IMR-90 (cell line): ENCODE results near the gene GLDC. TPM values are rescaled to one million over a fixed set of nuclear protein-coding genes. Genes with fewer than 3 reads are reported as not detected.

Source experiments
- ATAC-seq: fragments of 200-7000 bp; cut with Tn5 transposase; 2 replicates; pipeline ENCODE4 v1.9.1; 2020; ENCODE audit warnings: low read depth, mild to moderate bottlenecking, moderate library complexity
- BruUV-seq: library from RNA; stranded (reverse); fragments of 400-500 nt; replicated peaks from 2 replicates; lab custom pipeline; 2021; lab: Mats Ljungman, UMichigan
- CTCF ChIA-PET: fragments of 300-600 bp; formaldehyde crosslinking; extraction: SDS; loops from one replicate; lab custom pipeline; 2021; ENCODE audit warnings: antibody characterized with exemption; lab: Yijun Ruan, JAX
- POLR2A ChIA-PET: fragments of 300-600 bp; sonication (Branson Sonifier 250); formaldehyde crosslinking; loops from one replicate; lab custom pipeline; 2022; ENCODE audit warnings: antibody characterized with exemption; ENCODE audit not compliant: unreplicated experiment; lab: Charles Lee
- DNase-seq: peaks from one replicate; pipeline ENCODE4 v3.0.0; 2013
- H2AFZ ChIP-seq: replicated peaks from 2 replicates; pipeline ENCODE3; 2013; ENCODE audit warnings: low read length, mild to moderate bottlenecking; ENCODE audit not compliant: poor library complexity
- H2AK5ac ChIP-seq: 2 replicates; pipeline ENCODE4 v1.6.1; 2013; ENCODE audit warnings: low read depth, low read length, inconsistent platforms
- H2AK9ac ChIP-seq: replicated peaks from 2 replicates; pipeline ENCODE3; 2013; ENCODE audit warnings: mild to moderate bottlenecking, low read depth, low read length, moderate library complexity; ENCODE audit not compliant: poor library complexity
- H2BK120ac ChIP-seq: 2 replicates; pipeline ENCODE4 v1.6.1; 2013; ENCODE audit warnings: low read depth, low read length, inconsistent platforms
- H2BK15ac ChIP-seq: 3 replicates; pipeline ENCODE4 v1.6.1; 2013; ENCODE audit warnings: low read depth, low read length, inconsistent platforms
- H2BK20ac ChIP-seq: 2 replicates; pipeline ENCODE4 v1.6.1; 2013; ENCODE audit warnings: low read depth, mild to moderate bottlenecking, inconsistent platforms, low read length, moderate library complexity
- H2BK5ac ChIP-seq: 2 replicates; pipeline ENCODE4 v1.6.1; 2013; ENCODE audit warnings: mild to moderate bottlenecking, low read depth, low read length, inconsistent platforms; ENCODE audit not compliant: poor library complexity, severe bottlenecking
- H3K14ac ChIP-seq: replicated peaks from 2 replicates; pipeline ENCODE4 v1.6.1; 2013; ENCODE audit warnings: low read depth, low read length, inconsistent platforms
- H3K18ac ChIP-seq: 2 replicates; pipeline ENCODE4 v1.6.1; 2013; ENCODE audit warnings: low read depth, low read length, control low read depth
- H3K23ac ChIP-seq: 2 replicates; pipeline ENCODE4 v1.6.1; 2013; ENCODE audit warnings: low read depth, low read length, inconsistent platforms
- H3K27ac ChIP-seq: 2 replicates; pipeline ENCODE4 v1.5.1; 2013; ENCODE audit warnings: mild to moderate bottlenecking, control low read depth, low read length; ENCODE audit not compliant: insufficient read depth
- H3K27me3 ChIP-seq: 2 replicates; pipeline ENCODE4 v1.6.1; 2013; ENCODE audit warnings: low read length; ENCODE audit not compliant: control insufficient read depth, insufficient read depth
- H3K36me3 ChIP-seq: 2 replicates; pipeline ENCODE4 v1.6.1; 2013; ENCODE audit warnings: low read length, mixed read lengths; ENCODE audit not compliant: control insufficient read depth, insufficient read depth
- H3K4ac ChIP-seq: 2 replicates; pipeline ENCODE4 v1.6.1; 2013; ENCODE audit warnings: low read depth, low read length, inconsistent platforms
- H3K4me1 ChIP-seq: 2 replicates; pipeline ENCODE4 v1.6.1; 2013; ENCODE audit warnings: low read length, mixed read lengths; ENCODE audit not compliant: control insufficient read depth, insufficient read depth
- H3K4me2 ChIP-seq: 2 replicates; pipeline ENCODE4 v1.6.1; 2013; ENCODE audit warnings: low read depth, mild to moderate bottlenecking, control low read depth, low read length, moderate library complexity
- H3K4me3 ChIP-seq: 2 replicates; pipeline ENCODE4 v1.5.1; 2013; ENCODE audit warnings: low read depth, mild to moderate bottlenecking, control low read depth, low read length, moderate library complexity; ENCODE audit not compliant: insufficient read depth
- H3K56ac ChIP-seq: 2 replicates; pipeline ENCODE4 v1.6.1; 2013; ENCODE audit warnings: low read length, inconsistent platforms; ENCODE audit not compliant: insufficient read depth; ENCODE audit errors: extremely low read depth
- H3K79me1 ChIP-seq, 2 experiments: 2 replicates each; pipeline ENCODE4 v1.6.1; 2013; ENCODE audit warnings: low read length in 2 of 2, inconsistent platforms in 1 of 2, low read depth in 1 of 2
- H3K9ac ChIP-seq: 2 replicates; pipeline ENCODE4 v1.6.1; 2013; ENCODE audit warnings: low read depth, low read length, control low read depth
- H3K9me1 ChIP-seq: 2 replicates; pipeline ENCODE4 v1.6.1; 2013; ENCODE audit warnings: low read length, inconsistent platforms; ENCODE audit not compliant: insufficient read depth
- H3K9me3 ChIP-seq: 2 replicates; pipeline ENCODE4 v1.6.1; 2013; ENCODE audit warnings: low read length; ENCODE audit not compliant: control insufficient read depth, insufficient read depth
- H4K20me1 ChIP-seq: 2 replicates; pipeline ENCODE4 v1.6.1; 2013; ENCODE audit warnings: low read length, inconsistent platforms; ENCODE audit not compliant: insufficient read depth
- H4K5ac ChIP-seq: 2 replicates; pipeline ENCODE4 v1.6.1; 2013; ENCODE audit warnings: mild to moderate bottlenecking, low read depth, low read length, control low read depth
- H4K8ac ChIP-seq, 2 experiments: 2 replicates each; pipeline ENCODE4 v1.6.1; 2013; ENCODE audit warnings: low read depth in 2 of 2, low read length in 2 of 2, control low read depth in 1 of 2, inconsistent platforms in 1 of 2
- H4K91ac ChIP-seq: 2 replicates; pipeline ENCODE4 v1.6.1; 2013; ENCODE audit warnings: low read depth, low read length, inconsistent platforms; ENCODE audit not compliant: insufficient read depth
- BHLHE40 ChIP-seq: fragments of 150-350 bp; IDR thresholded peaks from 2 replicates; pipeline ENCODE4 v1.6.1; 2016; ENCODE audit warnings: mild to moderate bottlenecking, low read depth, low read length
- CEBPB ChIP-seq: IDR thresholded peaks from 2 replicates; pipeline ENCODE4 v1.6.1; 2012; ENCODE audit warnings: low read depth, low read length, improper control_type of control experiment
- CHD1 ChIP-seq: IDR thresholded peaks from 2 replicates; pipeline ENCODE4 v1.6.1; 2012; ENCODE audit warnings: low read depth, low read length, improper control_type of control experiment
- FOS ChIP-seq: fragments of 150-350 bp; IDR thresholded peaks from 2 replicates; pipeline ENCODE4 v1.6.1; 2016; ENCODE audit warnings: low read depth, low read length
- MAFK ChIP-seq: IDR thresholded peaks from 2 replicates; pipeline ENCODE4 v1.6.1; 2012; ENCODE audit warnings: low read depth, low read length, improper control_type of control experiment
- MAZ ChIP-seq: IDR thresholded peaks from 2 replicates; pipeline ENCODE4 v1.6.1; 2012; ENCODE audit warnings: low read depth, mild to moderate bottlenecking, low read length, improper control_type of control experiment, moderate library complexity, borderline replicate concordance
- MXI1 ChIP-seq: IDR thresholded peaks from 2 replicates; pipeline ENCODE4 v1.6.1; 2012; ENCODE audit warnings: low read depth, mild to moderate bottlenecking, low read length, moderate library complexity, borderline replicate concordance
- NFE2L2 ChIP-seq: fragments of 150-350 bp; IDR thresholded peaks from 2 replicates; pipeline ENCODE4 v1.6.1; 2016; ENCODE audit warnings: low read depth, mild to moderate bottlenecking, low read length
- POLR2A ChIP-seq: IDR thresholded peaks from 2 replicates; pipeline ENCODE4 v1.6.1; 2012; ENCODE audit warnings: mild to moderate bottlenecking, low read depth, low read length
- RAD21 ChIP-seq: IDR thresholded peaks from 2 replicates; pipeline ENCODE4 v1.6.1; 2012; ENCODE audit warnings: low read length, improper control_type of control experiment
- RCOR1 ChIP-seq: IDR thresholded peaks from 2 replicates; pipeline ENCODE4 v1.6.1; 2012; ENCODE audit warnings: mild to moderate bottlenecking, low read length, improper control_type of control experiment; ENCODE audit not compliant: insufficient replicate concordance
- RFX5 ChIP-seq: IDR thresholded peaks from 2 replicates; pipeline ENCODE4 v1.8.0; 2012; ENCODE audit warnings: low read depth, mild to moderate bottlenecking, low read length, moderate library complexity
- SMC3 ChIP-seq: fragments of 150-350 bp; IDR thresholded peaks from 2 replicates; pipeline ENCODE4 v1.6.1; 2016; ENCODE audit warnings: low read depth, mild to moderate bottlenecking, antibody characterized with exemption, low read length, moderate library complexity
- WGBS, 2 experiments: methylation state at CpG; one replicate each; pipeline versions ENCODE4 v1.1.5 to v1.1.7; 2013; ENCODE audit warnings: missing lambda C conversion rate in 2 of 2; ENCODE audit not compliant: insufficient read length in 1 of 2; ENCODE audit errors: extremely low coverage in 2 of 2; 5-methylcytosine and 5-hydroxymethylcytosine counted together
- dilution Hi-C: fragments of 300-500 bp; cut with HindIII; formaldehyde crosslinking; loops from one replicate; pipeline ENCODE4 v1.14.3; 2018; ENCODE audit warnings: low sequenced_read_pairs; ENCODE audit not compliant: unreplicated experiment
- in situ Hi-C: fragments of 300-500 bp; cut with MboI; formaldehyde crosslinking; loops from 3 replicates; pipeline ENCODE4 v1.14.3; 2019; ENCODE audit warnings: low sequenced_read_pairs, inconsistent platforms, mixed read lengths
- intact Hi-C: fragments of 100-400 bp; cut with micrococcal nuclease; formaldehyde crosslinking; loops from 2 replicates; pipeline ENCODE4 v1.10.0; 2022
- polyA plus RNA-seq, 3 experiments: library from polyadenylated mRNA; depleted of rRNA; stranded (reverse); fragments of >200 nt; gene quantifications; 2 replicates each; pipeline ENCODE4 v1.2.3, GENCODE V29; 2012; ENCODE audit warnings: low replicate concordance in 1 of 3
- total RNA-seq: library from RNA; depleted of rRNA; stranded (reverse); fragments of >200 nt; gene quantifications from 2 replicates; pipeline ENCODE4 v1.2.3, GENCODE V29; 2012
- TF ChIP-seq, protein P1 (sequence below): conservative IDR thresholded peaks from 2 replicates; pipeline ENCODE4 v1.5.1; 2012; ENCODE audit warnings: mild to moderate bottlenecking, low read depth, low read length, improper control_type of control experiment
- TF ChIP-seq, protein P2 (sequence below): fragments of 150-350 bp; IDR thresholded peaks from 2 replicates; pipeline ENCODE4 v1.6.1; 2017; ENCODE audit warnings: mild to moderate bottlenecking, antibody characterized with exemption, low read length, low read depth
- TF ChIP-seq, protein P3 (sequence below): fragments of 150-350 bp; IDR thresholded peaks from 2 replicates; pipeline ENCODE4 v1.6.1; 2016; ENCODE audit warnings: low read depth, mild to moderate bottlenecking, low read length, moderate library complexity, borderline replicate concordance

The GLDC gene
- total and polyA plus RNA-seq, 2 of the 4 experiments (the other 2 are of a cell fraction), result 0.36 to 0.50 TPM

DNA sequence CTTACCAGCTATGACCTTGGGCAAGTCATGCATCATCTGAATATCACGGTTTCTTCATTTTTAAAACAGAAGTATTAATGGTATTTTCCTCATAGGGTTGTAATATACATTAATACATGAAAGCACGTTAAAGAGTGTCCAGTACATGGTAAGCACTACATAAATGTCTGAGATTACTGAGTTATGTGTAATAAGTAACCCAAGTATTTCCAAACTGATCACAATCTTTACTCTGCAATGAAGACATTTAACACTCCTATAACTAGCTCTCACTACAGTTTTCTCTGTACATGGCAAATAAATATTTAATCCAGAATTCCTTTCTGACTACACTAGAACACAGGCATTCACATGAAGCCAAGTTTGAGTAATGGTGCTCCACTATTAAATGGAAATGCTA is 4.0 kb downstream of the GLDC start:
- DNase-seq (no peak), ATAC-seq (no peak)
- H3K9me1 ChIP-seq, result no peaks in the 10 kb centered on the region
- no peaks in the 10 kb centered on the region for H4K20me1 ChIP-seq
- POLR2A ChIA-PET, result no interaction called here
- H3K4me1 ChIP-seq, result no peaks in the 10 kb centered on the region; the same call in 1 of the 2 replicates
- CTCF ChIA-PET, result no interaction called here
- no peak overlapping the region for H3K27ac ChIP-seq
- H3K23ac ChIP-seq, result no peak overlapping the region
- no peaks in the 10 kb centered on the region for H3K36me3 ChIP-seq
- H3K18ac ChIP-seq, result no peak overlapping the region
- H4K91ac ChIP-seq, result no peak overlapping the region
- H2BK15ac ChIP-seq, result no peak overlapping the region
- no peak overlapping the region for H2AFZ ChIP-seq
- no peak overlapping the region for H3K14ac ChIP-seq
- intact Hi-C loops, result no loop called here
- no peak overlapping the region for H4K8ac ChIP-seq
- H3K4me3 ChIP-seq, result no peak overlapping the region
- WGBS, 2 experiments, result no CpG with 5 or more reads among the region's 2 CpGs
- in situ Hi-C loops, result no loop called here
- peaks cover 47% of the 10 kb centered on the region for H3K27me3 ChIP-seq
- H2BK20ac ChIP-seq, result no peak overlapping the region
- H2BK120ac ChIP-seq, result no peak overlapping the region
- dilution Hi-C loops, result no loop called here
- no peak overlapping the region for H4K5ac ChIP-seq
- TF ChIP-seq, protein P1, sequence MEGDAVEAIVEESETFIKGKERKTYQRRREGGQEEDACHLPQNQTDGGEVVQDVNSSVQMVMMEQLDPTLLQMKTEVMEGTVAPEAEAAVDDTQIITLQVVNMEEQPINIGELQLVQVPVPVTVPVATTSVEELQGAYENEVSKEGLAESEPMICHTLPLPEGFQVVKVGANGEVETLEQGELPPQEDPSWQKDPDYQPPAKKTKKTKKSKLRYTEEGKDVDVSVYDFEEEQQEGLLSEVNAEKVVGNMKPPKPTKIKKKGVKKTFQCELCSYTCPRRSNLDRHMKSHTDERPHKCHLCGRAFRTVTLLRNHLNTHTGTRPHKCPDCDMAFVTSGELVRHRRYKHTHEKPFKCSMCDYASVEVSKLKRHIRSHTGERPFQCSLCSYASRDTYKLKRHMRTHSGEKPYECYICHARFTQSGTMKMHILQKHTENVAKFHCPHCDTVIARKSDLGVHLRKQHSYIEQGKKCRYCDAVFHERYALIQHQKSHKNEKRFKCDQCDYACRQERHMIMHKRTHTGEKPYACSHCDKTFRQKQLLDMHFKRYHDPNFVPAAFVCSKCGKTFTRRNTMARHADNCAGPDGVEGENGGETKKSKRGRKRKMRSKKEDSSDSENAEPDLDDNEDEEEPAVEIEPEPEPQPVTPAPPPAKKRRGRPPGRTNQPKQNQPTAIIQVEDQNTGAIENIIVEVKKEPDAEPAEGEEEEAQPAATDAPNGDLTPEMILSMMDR, result no peak
- TF ChIP-seq MAZ (no peak), CEBPB (no peak), RCOR1 (no peak), RAD21 (no peak), CHD1 (no peak), MXI1 (no peak), SMC3 (no peak), POLR2A (no peak), FOS (no peak), BHLHE40 (no peak), NFE2L2 (no peak), RFX5 (no peak), MAFK (no peak)
- TF ChIP-seq, protein P2, sequence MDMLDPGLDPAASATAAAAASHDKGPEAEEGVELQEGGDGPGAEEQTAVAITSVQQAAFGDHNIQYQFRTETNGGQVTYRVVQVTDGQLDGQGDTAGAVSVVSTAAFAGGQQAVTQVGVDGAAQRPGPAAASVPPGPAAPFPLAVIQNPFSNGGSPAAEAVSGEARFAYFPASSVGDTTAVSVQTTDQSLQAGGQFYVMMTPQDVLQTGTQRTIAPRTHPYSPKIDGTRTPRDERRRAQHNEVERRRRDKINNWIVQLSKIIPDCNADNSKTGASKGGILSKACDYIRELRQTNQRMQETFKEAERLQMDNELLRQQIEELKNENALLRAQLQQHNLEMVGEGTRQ, result no peak
- TF ChIP-seq, protein P3, sequence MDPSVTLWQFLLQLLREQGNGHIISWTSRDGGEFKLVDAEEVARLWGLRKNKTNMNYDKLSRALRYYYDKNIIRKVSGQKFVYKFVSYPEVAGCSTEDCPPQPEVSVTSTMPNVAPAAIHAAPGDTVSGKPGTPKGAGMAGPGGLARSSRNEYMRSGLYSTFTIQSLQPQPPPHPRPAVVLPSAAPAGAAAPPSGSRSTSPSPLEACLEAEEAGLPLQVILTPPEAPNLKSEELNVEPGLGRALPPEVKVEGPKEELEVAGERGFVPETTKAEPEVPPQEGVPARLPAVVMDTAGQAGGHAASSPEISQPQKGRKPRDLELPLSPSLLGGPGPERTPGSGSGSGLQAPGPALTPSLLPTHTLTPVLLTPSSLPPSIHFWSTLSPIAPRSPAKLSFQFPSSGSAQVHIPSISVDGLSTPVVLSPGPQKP, result no peak
- no peak overlapping the region for H3K56ac ChIP-seq
- no peak overlapping the region for H3K4ac ChIP-seq
- no peak overlapping the region for H2AK9ac ChIP-seq
- H2AK5ac ChIP-seq, result no peak overlapping the region
- H3K9ac ChIP-seq, result no peak overlapping the region
- H3K9me3 ChIP-seq, result no peaks in the 10 kb centered on the region
- no peak overlapping the region for H2BK5ac ChIP-seq
- BruUV-seq, result no TSS peak
- H3K79me1 ChIP-seq, result no peaks in the 10 kb centered on the region
- H3K4me2 ChIP-seq, result no peak overlapping the region
